ENCODE results near the gene LRBA. TPM values are rescaled to one million over a fixed set of nuclear protein-coding genes. Genes with fewer than 3 reads are reported as not detected.

LRBA gene
- polyA plus RNA-seq, 1 of the 3 experiments (the other 2 are of a cell fraction), result 11.4 TPM

GRCh38 chr4:150976478-150977118 is 38.5 kb downstream of the LRBA start:
- H3K4me1 ChIP-seq (ENCODE audit: control insufficient read depth in 1 of 2, insufficient read depth in 2 of 2, low read depth in 1 of 2, low read length in 1 of 2), result peaks cover 0 to 6% of the 10 kb centered on the region in 2 experiments; a peak in 2 of 4 replicates
- no peak overlapping the region for H3K4me2 ChIP-seq
- H3K36me3 ChIP-seq (replicated peaks in 1 of 2; ENCODE audit: control insufficient read depth in 1 of 2, insufficient read depth in 2 of 2, low read length in 1 of 2), result no peaks in the 10 kb centered on the region
- ChIA-PET CTCF (no interaction called here), POLR2A (no interaction called here)
- no peak for TF ChIP-seq YY1 (IDR thresholded peaks at IDR 0.05; ENCODE audit: low read depth)
- no peak for TF ChIP-seq PBX3 (IDR thresholded peaks at IDR 0.05)
- no peak for TF ChIP-seq IRF3 (IDR thresholded peaks at IDR 0.05; ENCODE audit: low read depth, low read length)
- no peak for TF ChIP-seq USF1 (IDR thresholded peaks at IDR 0.05; ENCODE audit: borderline replicate concordance, low read depth)
- no peak for TF ChIP-seq USF2 (IDR thresholded peaks at IDR 0.05; ENCODE audit: borderline replicate concordance, low read depth, low read length)
- no peak for TF ChIP-seq TEAD4 (IDR thresholded peaks at IDR 0.05; ENCODE audit: borderline replicate concordance, insufficient read depth)
- no peak for TF ChIP-seq GATA2 (CRISPR knock-in tag; IDR thresholded peaks at IDR 0.05)
- TF ChIP-seq TAF1 (IDR thresholded peaks at IDR 0.05; ENCODE audit: borderline replicate concordance, low read depth, low read length), result no peak
- no peak for TF ChIP-seq NRF1 (IDR thresholded peaks at IDR 0.05; ENCODE audit: low read depth, low read length)
- no peak for TF ChIP-seq SIN3A (IDR thresholded peaks at IDR 0.05; ENCODE audit: borderline replicate concordance, low read depth, low read length)
- no peak for TF ChIP-seq MXI1 (IDR thresholded peaks at IDR 0.05; ENCODE audit: low read depth, low read length)
- TF ChIP-seq FOSL2 (IDR thresholded peaks at IDR 0.05; ENCODE audit: borderline replicate concordance, low read depth), result no peak
- TF ChIP-seq RCOR1 (IDR thresholded peaks at IDR 0.05; ENCODE audit: low read length), result no peak
- TF ChIP-seq FOXJ3 (CRISPR knock-in tag; IDR thresholded peaks at IDR 0.05), result no peak
- no peak for TF ChIP-seq MAX (IDR thresholded peaks at IDR 0.05; ENCODE audit: low read depth)
- no peak for TF ChIP-seq TCF12 (IDR thresholded peaks at IDR 0.05)
- no peak for TF ChIP-seq EZH2phosphoT487 (IDR thresholded peaks at IDR 0.05; ENCODE audit: borderline replicate concordance, low read depth)
- TF ChIP-seq CTCF (IDR thresholded peaks at IDR 0.05), result no peak
- no peak for TF ChIP-seq MEF2A (IDR thresholded peaks at IDR 0.05; ENCODE audit: borderline replicate concordance, low read depth)
- no peak for TF ChIP-seq JUND (IDR thresholded peaks at IDR 0.05)
- DNase-seq, result no peak
- H2AFZ ChIP-seq (ENCODE audit: low read depth), result no peak overlapping the region
- WGBS (ENCODE audit: low lambda C conversion rate), result 79% methylated on average over 10 of the region's 11 CpGs
- H3F3A ChIP-seq (replicated peaks; ENCODE audit: insufficient read depth), result no peaks in the 10 kb centered on the region
- no peaks in the 10 kb centered on the region for H4K20me1 ChIP-seq (ENCODE audit: insufficient read depth)
- no peaks in the 10 kb centered on the region for H3K27me3 ChIP-seq (ENCODE audit: insufficient read depth)
- H3K27ac ChIP-seq (ENCODE audit: low read depth in 2 of 2, low read length in 1 of 2), result no peak overlapping the region
- H3K79me2 ChIP-seq (ENCODE audit: insufficient read depth), result no peaks in the 10 kb centered on the region
- no peak overlapping the region for H3K4me3 ChIP-seq (ENCODE audit: low read depth in 2 of 2, low read length in 1 of 2)
- H3K9me2 ChIP-seq, result no peaks in the 10 kb centered on the region
- H3K9me3 ChIP-seq, result no peaks in the 10 kb centered on the region
- H3K9ac ChIP-seq, result no peak overlapping the region

Data from SK-N-SH (cell line).